Osteocyte (in vitro differentiated cells): ENCODE data around the gene CDKN3. TPM values are rescaled to one million over a fixed set of nuclear protein-coding genes. Genes with fewer than 3 reads are reported as not detected.

Experiments used
- DNase-seq: peaks from one replicate; pipeline ENCODE4 v3.0.0; 2021; ENCODE audit warnings: mixed read lengths; ENCODE audit not compliant: unreplicated experiment; ENCODE audit errors: extremely low spot score
- H3K27ac Mint-ChIP-seq: one replicate; pipeline ENCODE4 v1.8.0; 2021; ENCODE audit warnings: mild to moderate bottlenecking, mixed read lengths; ENCODE audit not compliant: unreplicated experiment
- H3K27me3 Mint-ChIP-seq: one replicate; pipeline ENCODE4 v1.8.0; 2021; ENCODE audit warnings: mixed read lengths; ENCODE audit not compliant: unreplicated experiment
- H3K36me3 Mint-ChIP-seq: one replicate; pipeline ENCODE4 v1.8.0; 2021; ENCODE audit warnings: mixed read lengths; ENCODE audit not compliant: unreplicated experiment
- H3K4me1 Mint-ChIP-seq: one replicate; pipeline ENCODE4 v1.8.0; 2021; ENCODE audit warnings: mixed read lengths; ENCODE audit not compliant: unreplicated experiment
- H3K4me3 Mint-ChIP-seq: one replicate; pipeline ENCODE4 v1.8.0; 2021; ENCODE audit warnings: mild to moderate bottlenecking, moderate library complexity, mixed read lengths; ENCODE audit not compliant: unreplicated experiment
- H3K9me3 Mint-ChIP-seq: one replicate; pipeline ENCODE4 v1.8.0; 2021; ENCODE audit warnings: mixed read lengths; ENCODE audit not compliant: unreplicated experiment
- total RNA-seq: library from RNA; stranded (reverse); gene quantifications from 2 replicates; pipeline ENCODE4 v1.2.1, GENCODE V29; 2021
- TF ChIP-seq, protein P1 (sequence below): fragments of 200-600 bp; sonication (generic); IDR thresholded peaks from 2 replicates; pipeline ENCODE4 v1.5.0; 2021; ENCODE audit warnings: antibody characterized with exemption, mild to moderate bottlenecking, moderate library complexity

Gene CDKN3
- total RNA-seq, 1 donor from 2014 or later, result 8.5 TPM

DNA sequence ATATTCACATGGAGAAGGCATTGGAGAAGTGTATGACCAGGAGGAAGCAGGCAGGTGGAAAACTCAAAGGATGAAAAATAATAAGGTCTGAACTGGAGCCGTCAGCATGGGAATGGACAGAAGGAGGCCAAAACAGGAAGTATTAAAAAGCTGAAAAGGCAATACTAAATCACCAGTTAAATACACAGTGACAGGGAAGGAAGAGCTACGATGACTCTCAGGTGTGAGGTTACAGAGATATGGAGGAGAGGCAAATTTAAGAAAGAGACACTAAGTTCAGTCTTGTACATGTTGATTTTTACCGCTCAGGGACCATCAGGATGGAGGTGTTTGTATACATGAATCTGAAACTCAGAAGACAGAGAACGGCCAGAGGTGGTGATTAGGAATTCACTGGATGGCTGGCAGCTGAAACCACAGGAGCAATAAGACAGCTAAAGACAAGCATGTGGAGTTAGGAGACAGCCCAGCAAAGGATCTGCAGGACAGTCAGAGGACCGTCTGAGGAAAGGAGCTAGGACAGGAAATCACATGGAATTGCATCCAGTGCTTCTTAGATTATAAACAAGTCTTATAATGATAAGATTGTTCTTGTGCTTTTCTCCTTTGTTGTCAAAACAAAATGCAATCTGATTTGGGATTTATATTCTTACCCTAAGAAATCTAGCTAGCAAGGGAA lies 33.9 kb upstream of the CDKN3 start:
- no peak overlapping the region for H3K27ac Mint-ChIP-seq
- no peaks in the 10 kb centered on the region for H3K36me3 Mint-ChIP-seq
- H3K4me3 Mint-ChIP-seq, result no peak overlapping the region
- DNase-seq, result no peak
- peaks cover 22% of the 10 kb centered on the region for H3K27me3 Mint-ChIP-seq
- H3K9me3 Mint-ChIP-seq, result no peaks in the 10 kb centered on the region
- H3K4me1 Mint-ChIP-seq, result peaks cover 20% of the 10 kb centered on the region
- TF ChIP-seq, protein P1, sequence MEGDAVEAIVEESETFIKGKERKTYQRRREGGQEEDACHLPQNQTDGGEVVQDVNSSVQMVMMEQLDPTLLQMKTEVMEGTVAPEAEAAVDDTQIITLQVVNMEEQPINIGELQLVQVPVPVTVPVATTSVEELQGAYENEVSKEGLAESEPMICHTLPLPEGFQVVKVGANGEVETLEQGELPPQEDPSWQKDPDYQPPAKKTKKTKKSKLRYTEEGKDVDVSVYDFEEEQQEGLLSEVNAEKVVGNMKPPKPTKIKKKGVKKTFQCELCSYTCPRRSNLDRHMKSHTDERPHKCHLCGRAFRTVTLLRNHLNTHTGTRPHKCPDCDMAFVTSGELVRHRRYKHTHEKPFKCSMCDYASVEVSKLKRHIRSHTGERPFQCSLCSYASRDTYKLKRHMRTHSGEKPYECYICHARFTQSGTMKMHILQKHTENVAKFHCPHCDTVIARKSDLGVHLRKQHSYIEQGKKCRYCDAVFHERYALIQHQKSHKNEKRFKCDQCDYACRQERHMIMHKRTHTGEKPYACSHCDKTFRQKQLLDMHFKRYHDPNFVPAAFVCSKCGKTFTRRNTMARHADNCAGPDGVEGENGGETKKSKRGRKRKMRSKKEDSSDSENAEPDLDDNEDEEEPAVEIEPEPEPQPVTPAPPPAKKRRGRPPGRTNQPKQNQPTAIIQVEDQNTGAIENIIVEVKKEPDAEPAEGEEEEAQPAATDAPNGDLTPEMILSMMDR, result no peak

DNA sequence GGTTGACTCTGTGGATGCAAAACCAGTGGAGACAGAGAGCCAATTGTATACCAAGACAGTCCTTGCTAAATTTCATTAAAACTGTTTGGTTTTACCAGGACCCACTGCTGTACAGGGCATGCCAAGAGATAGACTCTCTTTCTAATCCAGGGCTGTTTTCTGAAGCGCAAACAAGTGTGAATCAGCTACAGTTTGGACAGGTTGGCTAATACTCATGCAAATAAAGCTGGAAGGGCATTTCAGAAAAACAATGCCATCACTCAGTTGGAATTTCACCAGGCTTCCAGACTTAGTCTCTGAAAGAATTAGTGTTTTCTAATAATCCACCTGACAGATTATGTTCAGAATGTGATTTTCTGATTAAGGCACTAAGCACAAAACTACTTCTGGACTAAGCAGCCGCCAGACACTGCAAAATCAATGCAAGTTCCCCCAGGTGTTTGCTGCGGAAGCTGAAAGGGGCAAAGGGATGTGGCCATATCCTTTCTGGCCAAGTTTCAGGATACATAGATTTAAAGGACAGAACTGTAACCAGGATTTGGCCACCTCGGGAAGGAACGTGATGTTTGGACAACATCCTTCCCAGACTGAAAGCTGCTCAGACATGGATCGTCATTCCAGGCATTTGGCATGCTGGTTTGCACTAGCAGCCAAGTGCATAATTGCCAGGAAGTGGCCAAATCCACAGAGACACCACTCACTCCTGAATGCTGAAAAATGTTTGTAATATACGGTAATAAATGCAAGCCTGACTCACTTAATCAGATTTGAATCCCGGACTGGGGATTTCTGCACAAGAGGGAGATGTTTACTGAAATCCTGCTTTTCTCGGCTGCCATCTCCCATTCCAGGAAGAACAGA lies 32.0 kb upstream of the CDKN3 start:
- DNase-seq, result no peak

DNA sequence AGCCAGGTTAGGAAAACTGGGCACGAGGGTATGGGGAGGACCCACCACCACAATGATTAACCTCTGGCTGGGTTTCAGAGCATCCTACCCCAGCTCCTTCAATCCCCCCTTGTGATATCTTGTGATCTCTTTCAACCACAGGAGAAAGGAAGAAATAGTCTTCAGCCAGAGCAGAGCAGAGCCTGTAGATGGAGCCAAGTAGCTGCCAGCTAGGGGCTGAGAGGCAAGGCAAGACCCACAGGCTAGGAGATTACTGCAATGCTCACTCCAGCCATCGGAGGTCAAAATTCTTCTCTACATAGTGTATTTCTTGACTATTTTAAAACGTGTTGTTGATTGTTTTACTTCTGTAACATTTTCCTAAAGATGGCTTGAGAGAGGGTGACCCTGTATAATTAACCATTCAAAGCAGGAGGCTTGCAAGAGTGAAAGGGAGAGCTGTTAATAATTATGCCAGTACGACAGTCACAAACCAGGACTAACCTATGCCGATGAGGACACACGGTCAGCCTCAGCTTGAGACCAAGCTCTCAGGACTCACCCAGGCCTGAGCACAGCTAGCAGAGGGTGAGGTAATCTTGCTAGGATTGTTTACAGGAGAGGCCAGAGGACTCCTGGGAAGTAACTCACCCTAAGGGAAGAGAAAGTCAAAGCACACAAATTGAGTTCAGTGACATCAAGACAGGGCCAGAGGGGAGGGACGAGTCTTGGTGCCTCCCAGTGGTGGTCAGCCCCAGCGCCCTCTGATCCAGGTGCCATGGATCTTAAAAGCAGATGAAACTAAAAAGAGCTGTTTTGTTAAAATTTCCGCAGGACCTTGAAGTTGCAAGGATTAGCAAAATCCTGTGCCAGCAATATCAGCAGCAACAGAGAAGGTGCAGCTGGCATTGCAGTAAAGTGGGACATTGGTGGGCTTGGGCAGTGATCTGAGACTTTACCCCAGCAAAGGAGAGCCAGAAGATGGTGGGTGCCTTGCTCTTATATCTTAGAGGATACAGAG lies 29.8 kb upstream of the CDKN3 start:
- H3K4me3 Mint-ChIP-seq, result no peak overlapping the region

More for the DNA sequence above, 32.0 kb upstream of the CDKN3 start:
- peak overlapping the region; percentile 5 for H3K27ac Mint-ChIP-seq
- H3K9me3 Mint-ChIP-seq, result no peaks in the 10 kb centered on the region
- peaks cover 20% of the 10 kb centered on the region for H3K4me1 Mint-ChIP-seq
- peaks cover 12% of the 10 kb centered on the region for H3K27me3 Mint-ChIP-seq
- TF ChIP-seq, protein P1, result no peak
- no peaks in the 10 kb centered on the region for H3K36me3 Mint-ChIP-seq
- no peak overlapping the region for H3K4me3 Mint-ChIP-seq

GRCh38 chr14:54368291-54368690 lies 28.5 kb upstream of the CDKN3 start:
- no peaks in the 10 kb centered on the region for H3K36me3 Mint-ChIP-seq
- H3K4me3 Mint-ChIP-seq, result no peak overlapping the region
- H3K4me1 Mint-ChIP-seq, result peaks cover 20% of the 10 kb centered on the region
- TF ChIP-seq, protein P1, result no peak
- H3K27me3 Mint-ChIP-seq, result peaks cover 4% of the 10 kb centered on the region
- no peak for DNase-seq
- H3K9me3 Mint-ChIP-seq, result no peaks in the 10 kb centered on the region
- no peak overlapping the region for H3K27ac Mint-ChIP-seq

More for the DNA sequence above, 29.8 kb upstream of the CDKN3 start:
- no peaks in the 10 kb centered on the region for H3K9me3 Mint-ChIP-seq
- peak overlapping the region; percentile 83 for H3K27ac Mint-ChIP-seq
- peaks cover 8% of the 10 kb centered on the region for H3K27me3 Mint-ChIP-seq
- DNase-seq, result no peak
- H3K36me3 Mint-ChIP-seq, result no peaks in the 10 kb centered on the region
- peaks cover 20% of the 10 kb centered on the region for H3K4me1 Mint-ChIP-seq
- TF ChIP-seq, protein P1, result peak; percentile 77
